Tibial nerve (tissue), 4 donors: ENCODE measurements around the gene PHF2.

Experiments used
- EP300 ChIP-seq, 2 donors: sonication (generic); formaldehyde crosslinking; IDR thresholded peaks; one replicate each; pipeline ENCODE4 v1.6.1; 2017; ENCODE audit warnings: antibody characterized with exemption in 2 of 2, mild to moderate bottlenecking in 1 of 2
- POLR2A ChIP-seq, 2 donors: fragments of 450-650 bp; IDR thresholded peaks; one replicate each; pipeline ENCODE4 v1.6.1; 2017; ENCODE audit warnings: antibody characterized with exemption in 2 of 2, mild to moderate bottlenecking in 2 of 2, moderate library complexity in 2 of 2
- TF ChIP-seq, protein P1 (sequence below), 5 experiments: fragments of 200-600 bp in 3 of 5; fragments of 450-650 bp in 2 of 5; sonication (generic) in 3 of 5; IDR thresholded peaks; one replicate each; pipeline ENCODE4 v1.5.1; 2016 to 2019; ENCODE audit warnings: antibody characterized with exemption in 5 of 5, mild to moderate bottlenecking in 3 of 5, moderate library complexity in 2 of 5

DNA sequence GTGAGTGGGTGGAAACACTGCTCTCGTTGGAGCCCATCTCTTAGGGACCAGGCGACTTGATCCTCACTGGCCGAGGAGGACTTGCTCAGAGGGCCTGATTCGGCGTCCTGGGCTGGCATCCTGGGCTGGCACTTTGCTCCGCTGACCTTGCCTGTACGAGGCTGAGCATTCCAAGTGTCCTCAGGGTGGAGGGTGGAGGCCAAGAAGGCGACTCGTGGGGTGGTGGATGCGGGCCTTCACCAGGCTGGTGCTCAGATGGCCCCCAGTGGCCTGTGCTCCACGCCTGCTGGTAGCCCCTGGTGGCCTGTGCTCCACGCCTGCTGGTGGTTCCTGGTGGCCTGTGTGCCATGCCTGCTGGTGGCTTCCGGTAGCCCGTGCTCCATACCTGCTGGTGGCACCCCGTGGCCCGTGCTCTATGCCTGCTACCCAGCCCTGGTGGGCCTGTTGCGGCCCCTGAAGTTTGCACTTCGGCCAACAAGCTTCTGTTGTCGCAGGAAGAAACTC, 42.9 kb downstream of the PHF2 start:
- TF ChIP-seq, protein P1, sequence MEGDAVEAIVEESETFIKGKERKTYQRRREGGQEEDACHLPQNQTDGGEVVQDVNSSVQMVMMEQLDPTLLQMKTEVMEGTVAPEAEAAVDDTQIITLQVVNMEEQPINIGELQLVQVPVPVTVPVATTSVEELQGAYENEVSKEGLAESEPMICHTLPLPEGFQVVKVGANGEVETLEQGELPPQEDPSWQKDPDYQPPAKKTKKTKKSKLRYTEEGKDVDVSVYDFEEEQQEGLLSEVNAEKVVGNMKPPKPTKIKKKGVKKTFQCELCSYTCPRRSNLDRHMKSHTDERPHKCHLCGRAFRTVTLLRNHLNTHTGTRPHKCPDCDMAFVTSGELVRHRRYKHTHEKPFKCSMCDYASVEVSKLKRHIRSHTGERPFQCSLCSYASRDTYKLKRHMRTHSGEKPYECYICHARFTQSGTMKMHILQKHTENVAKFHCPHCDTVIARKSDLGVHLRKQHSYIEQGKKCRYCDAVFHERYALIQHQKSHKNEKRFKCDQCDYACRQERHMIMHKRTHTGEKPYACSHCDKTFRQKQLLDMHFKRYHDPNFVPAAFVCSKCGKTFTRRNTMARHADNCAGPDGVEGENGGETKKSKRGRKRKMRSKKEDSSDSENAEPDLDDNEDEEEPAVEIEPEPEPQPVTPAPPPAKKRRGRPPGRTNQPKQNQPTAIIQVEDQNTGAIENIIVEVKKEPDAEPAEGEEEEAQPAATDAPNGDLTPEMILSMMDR (IDR thresholded peaks at IDR 0.05), result no peak
- TF ChIP-seq POLR2A (IDR thresholded peaks at IDR 0.05) (no peak), EP300 (IDR thresholded peaks at IDR 0.05) (no peak)
